ENCODE data around the gene TOP1. TPM values are rescaled to one million over a fixed set of nuclear protein-coding genes. Genes with fewer than 3 reads are reported as not detected.

Gene TOP1
- total and polyA plus RNA-seq, 2 of the 4 experiments (the other 2 are of a cell fraction) = 14.0 to 21.5 TPM

- DNase-seq (no peak), ATAC-seq (ENCODE audit: low read depth) (no peak)
- ChIA-PET CTCF (no interaction called here), POLR2A (ENCODE audit: unreplicated experiment) (no interaction called here)
- Histone ChIP-seq H3K4me2 (ENCODE audit: low read depth, low read length) (no peak overlapping the region), H3K27ac (ENCODE audit: insufficient read depth, low read length) (no peak overlapping the region), H3K14ac (replicated peaks; ENCODE audit: low read depth, low read length) (no peak overlapping the region), H4K8ac (ENCODE audit: low read depth in 2 of 2, low read length in 2 of 2) (no peak overlapping the region), H2AK5ac (ENCODE audit: low read depth, low read length) (no peak overlapping the region), H2AK9ac (replicated peaks; ENCODE audit: low read depth, low read length, poor library complexity) (no peak overlapping the region), H3K79me1 (ENCODE audit: low read depth in 1 of 2, low read length in 2 of 2) (peaks cover 34 to 99% of the 10 kb centered on the region in 2 experiments), H2AFZ (replicated peaks; ENCODE audit: low read length, poor library complexity) (no peak overlapping the region), H3K4ac (ENCODE audit: low read depth, low read length) (no peak overlapping the region), H4K20me1 (ENCODE audit: insufficient read depth, low read length) (peaks cover 100% of the 10 kb centered on the region), H2BK5ac (ENCODE audit: low read depth, low read length, poor library complexity, severe bottlenecking) (no peak overlapping the region), H3K4me3 (ENCODE audit: insufficient read depth, low read depth, low read length) (no peak overlapping the region), H2BK15ac (ENCODE audit: low read depth, low read length) (no peak overlapping the region), H2BK120ac (ENCODE audit: low read depth, low read length) (no peak overlapping the region), H3K23ac (ENCODE audit: low read depth, low read length) (peak overlapping the region; percentile 14; the same call in 1 of the 2 replicates), H3K18ac (ENCODE audit: low read depth, low read length) (no peak overlapping the region), H3K9me3 (ENCODE audit: control insufficient read depth, insufficient read depth, low read length) (no peaks in the 10 kb centered on the region), H2BK20ac (ENCODE audit: low read depth, low read length) (no peak overlapping the region), H3K9ac (ENCODE audit: low read depth, low read length) (no peak overlapping the region), H3K27me3 (ENCODE audit: control insufficient read depth, insufficient read depth, low read length) (no peaks in the 10 kb centered on the region), H3K9me1 (ENCODE audit: insufficient read depth, low read length) (peaks cover 62% of the 10 kb centered on the region), H3K4me1 (ENCODE audit: control insufficient read depth, insufficient read depth, low read length) (peaks cover 17% of the 10 kb centered on the region), H4K5ac (ENCODE audit: low read depth, low read length) (no peak overlapping the region), H4K91ac (ENCODE audit: insufficient read depth, low read depth, low read length) (no peak overlapping the region), H3K56ac (ENCODE audit: extremely low read depth, insufficient read depth, low read length) (no peak overlapping the region), H3K36me3 (ENCODE audit: control insufficient read depth, insufficient read depth, low read length) (peaks cover 6% of the 10 kb centered on the region; the same call in 1 of the 2 replicates)
- dilution Hi-C loops (cut with HindIII; ENCODE audit: low sequenced_read_pairs, unreplicated experiment) = no loop called here
- TF ChIP-seq CHD1 (IDR thresholded peaks at IDR 0.05; ENCODE audit: low read depth, low read length) = no peak
- no peak for TF ChIP-seq USF2 (IDR thresholded peaks at IDR 0.05; ENCODE audit: low read depth, low read length)
- no peak for TF ChIP-seq SMC3 (IDR thresholded peaks at IDR 0.05; ENCODE audit: low read depth, low read length)
- no peak for TF ChIP-seq MXI1 (IDR thresholded peaks at IDR 0.05; ENCODE audit: borderline replicate concordance, low read depth, low read length)
- no peak for TF ChIP-seq MAZ (IDR thresholded peaks at IDR 0.05; ENCODE audit: borderline replicate concordance, low read depth, low read length)
- no peak for TF ChIP-seq RCOR1 (IDR thresholded peaks at IDR 0.05; ENCODE audit: insufficient replicate concordance, low read length)
- TF ChIP-seq BHLHE40 (IDR thresholded peaks at IDR 0.05; ENCODE audit: low read depth, low read length) = no peak
- no peak for TF ChIP-seq MAFK (IDR thresholded peaks at IDR 0.05; ENCODE audit: low read depth, low read length)
- TF ChIP-seq CTCF (conservative IDR thresholded peaks at IDR 0.05; ENCODE audit: low read depth, low read length) = no peak
- TF ChIP-seq POLR2A (IDR thresholded peaks at IDR 0.05; ENCODE audit: low read depth, low read length) = no peak
- no peak for TF ChIP-seq RFX5 (IDR thresholded peaks at IDR 0.05; ENCODE audit: low read depth, low read length)
- no peak for TF ChIP-seq ELK1 (IDR thresholded peaks at IDR 0.05; ENCODE audit: borderline replicate concordance, low read depth, low read length)
- TF ChIP-seq NFE2L2 (IDR thresholded peaks at IDR 0.05; ENCODE audit: low read depth, low read length) = no peak
- BruUV-seq (replicated peaks) = no TSS peak
- WGBS, 2 experiments (ENCODE audit: extremely low coverage in 2 of 2, insufficient read length in 1 of 2) = no CpG with 5 or more reads among the region's 2 CpGs
- in situ Hi-C loops (cut with MboI; ENCODE audit: low sequenced_read_pairs) = no loop called here
- intact Hi-C loops (cut with micrococcal nuclease) = no loop called here
These were observed 116.7 kb downstream of the TOP1 start for GRCh38 chr20:41145317-41145716.
